Measurements from ENCODE around the gene CDH22. TPM values are rescaled to one million over a fixed set of nuclear protein-coding genes. Genes with fewer than 3 reads are reported as not detected.

The CDH22 gene
- total and polyA plus RNA-seq, 9 of the 15 experiments (the other 6 are each of a cell fraction or from before 2014, with no cell fraction given): 0.07 to 0.08 TPM; not detected in 7

DNA sequence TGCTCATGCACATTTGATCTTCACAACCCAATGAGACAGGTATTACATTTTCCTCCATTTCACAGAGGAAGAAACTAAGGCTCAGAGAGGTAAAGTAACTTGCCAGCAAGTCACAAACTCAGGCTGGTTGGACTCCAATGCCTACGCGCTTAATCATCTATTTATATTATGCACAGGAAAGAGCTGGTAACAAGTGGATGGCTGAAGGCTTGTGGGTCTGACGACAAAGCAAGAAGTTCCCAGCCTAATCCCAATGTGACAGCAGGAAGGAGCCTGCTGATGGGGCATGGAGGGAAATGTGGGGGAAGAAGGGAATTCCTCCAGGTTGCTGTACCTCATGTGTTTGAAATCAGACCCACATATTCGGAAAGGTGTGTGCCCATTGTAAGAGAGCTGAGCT lies 3.9 kb downstream of the CDH22 start (continued):
- TF ChIP-seq ZBTB12 (CRISPR knock-in tag; IDR thresholded peaks at IDR 0.05): no peak

GRCh38 chr20:46303176-46303956 lies 4.9 kb downstream of the CDH22 start:
- Histone ChIP-seq H3K27ac (ENCODE audit: extremely low read depth, low read depth, low read length) (no peak overlapping the region), H3K9me1 (ENCODE audit: control insufficient read depth, insufficient read depth, low read length) (no peaks in the 10 kb centered on the region), H3K9me3 (replicated peaks; ENCODE audit: control insufficient read depth, insufficient read depth, low read depth, low read length) (no peaks in the 10 kb centered on the region), H3K27me3 (ENCODE audit: control insufficient read depth in 2 of 2, insufficient read depth in 2 of 2, low read length in 2 of 2) (peaks cover 4 to 73% of the 10 kb centered on the region in 2 experiments; a peak in 4 of 5 replicates), H3K4me3 (no peak overlapping the region), H4K20me1 (replicated peaks; ENCODE audit: control insufficient read depth, insufficient read depth, low read length) (0 out of 2 replicates have a peak, but pooled peaks cover 2% of the 10 kb centered on the region), H2AFZ (ENCODE audit: low read depth, low read length) (no peak overlapping the region), H3K4me2 (ENCODE audit: insufficient read depth, low read length) (no peak overlapping the region), H3K4me1 (replicated peaks in 1 of 2; ENCODE audit: control insufficient read depth in 2 of 2, insufficient read depth in 2 of 2, low read length in 2 of 2) (peaks cover 0 to 17% of the 10 kb centered on the region in 2 experiments; a peak in 2 of 5 replicates), H3K79me2 (ENCODE audit: control insufficient read depth, insufficient read depth, low read length) (no peaks in the 10 kb centered on the region), H3K36me3 (ENCODE audit: control insufficient read depth, insufficient read depth, low read length) (no peaks in the 10 kb centered on the region), H3K9ac (ENCODE audit: insufficient read depth in 1 of 2, low read depth in 2 of 2, low read length in 2 of 2) (no peak overlapping the region)
- intact Hi-C loops (cut with micrococcal nuclease): no loop called here
- in situ Hi-C loops (cut with MboI): loop anchor here (25.0 kb wide), 1 partner anchor 166 kb away; no protein-coding TSS in a partner anchor
- ChIA-PET CTCF (ENCODE audit: low intra/inter-chr PET ratio) (no interaction called here), POLR2A (no interaction called here)
- ATAC-seq (no peak), FAIRE-seq (no peak), DNase-seq (ENCODE audit: extremely low read depth in 1 of 4, low spot score in 3 of 4) (no peak)
- BruUV-seq (replicated peaks): no TSS peak
- WGBS (ENCODE audit: insufficient coverage, low coverage, missing lambda C conversion rate): 0% methylated on average over 11 of the region's 11 CpGs
- TF ChIP-seq NR0B1 (IDR thresholded peaks at IDR 0.05; ENCODE audit: partially characterized antibody) (no peak), ZNF124 (CRISPR knock-in tag; IDR thresholded peaks at IDR 0.05) (no peak), BRF1 (IDR thresholded peaks at IDR 0.05; ENCODE audit: borderline replicate concordance, extremely low read depth, insufficient read length) (no peak), NELFE (IDR thresholded peaks at IDR 0.05; ENCODE audit: insufficient read depth, insufficient read length) (no peak), BRD9 (IDR thresholded peaks at IDR 0.05; ENCODE audit: low read depth, partially characterized antibody) (no peak), MAFK (IDR thresholded peaks at IDR 0.05; ENCODE audit: low read length) (no peak), CREBBP (IDR thresholded peaks at IDR 0.05; ENCODE audit: low read depth, low read length) (no peak), ZNF282 (CRISPR knock-in tag; IDR thresholded peaks at IDR 0.05) (no peak), SMARCC2 (IDR thresholded peaks at IDR 0.05; ENCODE audit: low read depth) (no peak), PRMT5 (CRISPR knock-in tag; IDR thresholded peaks at IDR 0.05) (no peak), NR3C1 (CRISPR knock-in tag; IDR thresholded peaks at IDR 0.05) (no peak), BRD4 (IDR thresholded peaks at IDR 0.05) (no peak), ZFX (CRISPR knock-in tag; IDR thresholded peaks at IDR 0.05) (no peak)
- TF ChIP-seq, protein P1, sequence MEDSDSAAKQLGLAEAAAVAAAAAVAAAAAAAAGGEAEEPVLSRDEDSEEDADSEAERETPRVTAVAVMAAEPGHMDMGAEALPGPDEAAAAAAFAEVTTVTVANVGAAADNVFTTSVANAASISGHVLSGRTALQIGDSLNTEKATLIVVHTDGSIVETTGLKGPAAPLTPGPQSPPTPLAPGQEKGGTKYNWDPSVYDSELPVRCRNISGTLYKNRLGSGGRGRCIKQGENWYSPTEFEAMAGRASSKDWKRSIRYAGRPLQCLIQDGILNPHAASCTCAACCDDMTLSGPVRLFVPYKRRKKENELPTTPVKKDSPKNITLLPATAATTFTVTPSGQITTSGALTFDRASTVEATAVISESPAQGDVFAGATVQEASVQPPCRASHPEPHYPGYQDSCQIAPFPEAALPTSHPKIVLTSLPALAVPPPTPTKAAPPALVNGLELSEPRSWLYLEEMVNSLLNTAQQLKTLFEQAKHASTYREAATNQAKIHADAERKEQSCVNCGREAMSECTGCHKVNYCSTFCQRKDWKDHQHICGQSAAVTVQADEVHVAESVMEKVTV (CRISPR knock-in tag; IDR thresholded peaks at IDR 0.05): no peak
- TF ChIP-seq, protein P2, sequence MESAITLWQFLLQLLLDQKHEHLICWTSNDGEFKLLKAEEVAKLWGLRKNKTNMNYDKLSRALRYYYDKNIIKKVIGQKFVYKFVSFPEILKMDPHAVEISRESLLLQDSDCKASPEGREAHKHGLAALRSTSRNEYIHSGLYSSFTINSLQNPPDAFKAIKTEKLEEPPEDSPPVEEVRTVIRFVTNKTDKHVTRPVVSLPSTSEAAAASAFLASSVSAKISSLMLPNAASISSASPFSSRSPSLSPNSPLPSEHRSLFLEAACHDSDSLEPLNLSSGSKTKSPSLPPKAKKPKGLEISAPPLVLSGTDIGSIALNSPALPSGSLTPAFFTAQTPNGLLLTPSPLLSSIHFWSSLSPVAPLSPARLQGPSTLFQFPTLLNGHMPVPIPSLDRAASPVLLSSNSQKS (CRISPR knock-in tag; IDR thresholded peaks at IDR 0.05): no peak
